Kidney capillary endothelial cell (primary cell): ENCODE results near the gene METTL6.
"Not testable (repeated sequence)": the region's sequence is repeated elsewhere in the genome, so short reads cannot be mapped to it uniquely, and the experiment has no call there.

Source experiments
- DNase-seq: peaks from one replicate; pipeline ENCODE4 v3.0.0-alpha.2; 2018; ENCODE audit warnings: low spot score

METTL6 gene

DNA sequence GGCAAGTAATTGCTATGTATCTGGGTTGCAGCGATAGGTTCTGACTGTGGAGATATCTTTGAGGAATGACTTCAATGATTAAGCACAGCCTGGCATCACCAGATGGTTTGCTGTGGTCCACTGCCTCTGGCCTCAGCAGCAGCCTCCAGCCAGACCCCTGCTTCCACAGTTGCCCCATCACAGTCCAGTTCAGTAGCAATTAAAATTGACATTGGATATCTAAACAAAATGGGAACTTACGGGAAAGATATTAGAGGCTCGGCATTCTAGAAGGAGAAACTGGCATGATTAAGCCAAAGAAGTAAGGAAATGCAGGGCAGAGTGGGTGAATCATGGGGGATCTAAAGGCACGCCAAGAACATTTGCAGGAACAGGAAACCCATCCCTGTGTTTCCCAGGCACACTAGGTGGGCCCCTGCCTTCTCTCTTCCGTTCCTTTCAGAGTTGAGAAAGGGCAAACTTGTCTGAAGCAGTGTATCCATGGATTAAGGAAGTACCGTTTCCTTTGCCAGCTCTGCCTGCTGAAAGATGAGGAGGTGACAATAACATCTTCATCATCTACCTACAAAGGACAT is 58.7 kb downstream of the METTL6 start:
- peak; percentile 37 for DNase-seq

DNA sequence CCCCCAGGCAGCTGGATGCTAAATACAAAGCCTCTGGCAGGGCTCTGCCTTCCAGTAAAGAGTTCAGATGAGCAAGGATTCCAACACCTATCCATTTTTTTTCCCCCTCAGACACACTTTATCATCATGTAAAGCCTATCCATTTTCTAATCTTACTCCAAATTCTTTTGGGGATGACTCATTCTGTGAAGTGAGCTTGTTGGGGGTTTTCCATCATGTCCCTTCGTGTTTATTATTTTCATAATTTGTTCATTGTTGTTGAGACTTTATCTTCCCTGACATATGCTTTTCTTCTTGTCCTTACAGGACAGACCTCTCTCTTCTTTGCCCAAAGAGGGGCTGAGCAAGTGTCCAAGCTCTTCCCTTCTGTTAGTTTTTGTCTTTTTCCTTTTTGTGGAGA is 60.3 kb downstream of the METTL6 start:
- DNase-seq: no peak

DNA sequence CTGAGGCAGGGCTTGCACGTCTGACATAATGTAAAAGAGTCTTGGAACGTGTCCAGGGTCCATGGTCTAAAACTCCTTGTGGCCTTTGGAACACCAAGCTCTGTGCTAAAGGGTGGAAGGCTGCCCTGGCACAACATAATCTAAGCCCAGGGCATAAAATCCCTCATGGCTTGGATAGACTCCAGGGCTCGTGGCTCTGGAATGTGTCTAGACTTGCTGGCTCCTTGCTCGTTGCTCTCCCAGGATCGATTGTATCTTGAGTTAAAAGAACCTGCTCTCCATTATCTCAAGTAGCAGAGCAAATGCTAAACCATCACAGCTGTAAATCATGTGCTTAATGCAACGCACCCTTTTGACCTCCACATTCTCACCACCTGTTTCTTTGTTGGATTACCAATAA is 63.3 kb downstream of the METTL6 start:
- not testable (repeated sequence) for DNase-seq

DNA sequence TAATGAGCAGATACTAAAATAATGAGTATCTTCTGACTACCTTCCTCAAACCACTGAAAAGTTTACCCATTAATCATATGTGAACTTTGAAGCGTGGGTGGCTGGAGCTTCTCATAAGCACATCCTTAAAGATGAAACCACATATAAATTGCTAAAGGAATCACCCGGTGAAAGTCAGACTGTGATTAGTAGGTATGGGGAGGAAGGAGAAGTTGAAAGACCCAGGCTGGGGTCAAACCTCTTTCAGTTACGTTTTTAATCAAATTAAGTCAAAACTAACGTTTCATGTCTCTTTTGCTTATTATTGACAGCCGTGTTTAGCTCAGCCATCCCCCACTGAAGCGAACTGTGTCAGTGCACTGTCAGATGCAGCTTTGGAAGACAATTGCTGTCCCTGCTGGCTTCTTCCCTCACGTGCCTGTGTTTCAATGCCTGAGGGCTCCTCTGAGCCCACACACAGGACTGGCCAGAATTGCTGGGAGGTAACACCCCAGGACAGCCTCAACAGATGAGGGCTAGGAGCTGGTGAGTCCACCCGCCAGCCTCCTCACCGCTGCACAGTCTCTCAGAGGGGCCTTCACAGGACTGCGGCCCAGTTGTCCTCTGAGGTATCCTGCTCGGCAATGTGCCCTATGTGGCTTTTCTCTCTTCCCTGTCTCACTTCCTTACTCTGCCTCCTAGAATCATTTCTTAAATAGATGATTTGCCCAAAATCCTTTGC is 65.7 kb downstream of the METTL6 start:
- no peak for DNase-seq

DNA sequence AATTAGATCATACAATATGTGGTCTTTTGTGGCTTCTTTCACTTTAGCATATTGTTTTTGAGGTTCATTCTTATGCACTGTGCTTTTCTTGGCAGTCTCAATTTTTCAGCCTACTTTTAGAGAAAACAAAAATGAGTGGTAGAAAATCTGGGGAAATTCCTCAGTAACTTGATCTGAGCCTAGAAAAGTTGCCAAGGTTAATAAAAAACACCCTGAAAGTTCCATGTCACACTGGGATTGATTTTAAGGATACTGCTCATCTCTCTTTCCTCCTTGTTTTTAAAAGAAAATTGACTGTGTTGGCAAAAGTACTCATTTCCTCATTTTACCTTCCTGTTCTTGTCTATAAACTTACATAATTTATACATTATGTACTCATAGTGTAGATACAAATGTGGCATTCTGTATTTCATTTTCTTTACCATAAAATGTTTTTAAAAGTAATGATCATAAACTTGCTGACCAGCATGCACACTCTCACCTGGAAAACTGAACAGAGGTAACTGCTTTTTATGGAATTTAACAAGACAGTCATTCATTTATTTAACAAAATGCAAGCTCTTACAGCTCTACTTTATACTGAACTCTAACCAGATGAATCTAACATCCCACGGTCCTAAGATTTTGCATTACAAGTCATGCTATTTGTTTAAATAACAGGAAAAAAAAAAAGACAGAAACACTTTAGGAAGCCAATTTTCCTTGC is 66.4 kb downstream of the METTL6 start:
- DNase-seq: no peak
